ENCODE data around the gene CORO1C.
"Not testable (repeated sequence)": the region's sequence is repeated elsewhere in the genome, so short reads cannot be mapped to it uniquely, and the experiment has no call there.

Gene CORO1C
- 205 to 957 (median 663) reads per million in 17 experiments for total RNA-seq

DNA sequence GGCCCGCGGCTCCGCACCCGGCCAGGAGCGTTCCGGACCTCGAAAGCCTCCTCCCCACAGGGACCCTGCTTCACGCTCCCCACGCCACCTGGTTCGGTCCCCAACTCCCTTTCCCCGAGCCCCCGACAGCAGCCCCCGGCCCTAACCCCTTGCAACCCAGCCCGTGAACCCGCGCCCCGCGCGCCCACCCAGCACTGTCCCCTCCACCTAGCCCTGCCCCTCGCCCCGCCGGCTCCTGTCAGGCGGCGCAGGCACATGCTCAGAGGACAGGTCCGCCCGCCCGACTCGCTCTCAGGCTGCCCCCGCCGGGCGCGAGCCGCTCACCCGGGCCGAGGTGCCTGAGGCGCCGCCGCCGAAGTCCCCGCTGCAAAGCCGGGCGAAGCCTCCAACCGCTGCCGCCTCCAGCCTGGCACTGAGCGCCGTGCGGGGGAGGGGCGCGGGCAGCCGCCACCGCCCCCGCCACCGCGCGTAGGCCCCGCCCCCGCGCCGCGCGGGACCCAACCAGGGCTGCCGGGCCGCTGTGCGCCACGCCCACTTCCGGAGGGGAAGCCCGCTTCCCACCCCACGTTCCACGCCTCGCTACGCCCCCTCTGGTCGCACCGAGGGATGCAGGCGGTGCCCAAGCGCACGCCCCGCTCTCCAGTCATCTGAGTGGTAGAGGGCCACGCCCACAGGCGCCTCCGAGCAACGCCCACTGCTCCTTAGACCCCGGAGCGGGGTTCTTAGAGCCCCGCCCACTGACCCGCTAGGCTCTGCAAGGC lies at the start of gene CORO1C:
TSS of gene CORO1C (minus strand) at position 414 of the 761 bp plus-strand sequence. CDS start 30,200 bp downstream, outside the sequence.
- DNase-seq, result peak; percentile 98 to 100 (median 100)

- no peak for DNase-seq
These were observed 48.8 kb upstream of the CORO1C start for GRCh38 chr12:108779998-108780688.

DNA sequence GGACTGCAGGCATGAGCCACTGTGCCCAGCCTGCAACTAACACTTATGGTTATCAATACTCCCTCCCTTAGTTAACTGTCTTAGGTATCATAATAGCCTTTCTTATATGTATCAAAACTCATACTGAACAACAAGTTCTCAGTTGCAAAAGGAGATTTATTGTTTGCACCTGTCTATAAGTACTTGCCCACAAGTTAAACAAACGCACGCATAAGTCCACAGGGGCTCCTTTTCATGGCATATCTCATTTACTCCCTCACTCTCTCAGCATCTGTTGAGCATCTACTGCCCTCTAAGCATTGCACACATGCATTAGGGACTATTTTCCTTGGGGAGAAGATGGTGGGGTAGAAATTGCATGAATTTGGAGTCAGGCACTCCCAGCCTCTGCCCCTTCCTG lies 46.7 kb upstream of the CORO1C start:
- DNase-seq, result no peak

DNA sequence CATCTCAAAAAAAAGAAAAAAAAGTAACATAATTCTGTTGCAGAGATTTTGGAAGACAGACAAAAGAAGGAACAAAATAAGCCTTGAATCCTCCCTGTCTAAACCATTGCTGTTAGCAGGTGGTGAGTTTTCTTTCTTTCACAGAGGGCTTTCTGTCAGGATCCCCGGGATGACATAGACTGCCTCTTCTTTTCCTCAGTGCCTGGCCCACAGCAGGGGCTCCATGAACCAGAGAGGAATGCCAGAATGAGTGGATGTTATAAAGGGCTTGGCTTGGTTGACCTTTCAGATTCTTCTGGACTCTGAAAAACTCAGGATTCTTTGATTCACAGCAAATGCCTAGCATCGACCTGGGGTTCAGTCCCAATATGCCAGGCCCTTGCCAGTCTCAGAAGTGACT lies 45.8 kb upstream of the CORO1C start:
- no peak for DNase-seq

DNA sequence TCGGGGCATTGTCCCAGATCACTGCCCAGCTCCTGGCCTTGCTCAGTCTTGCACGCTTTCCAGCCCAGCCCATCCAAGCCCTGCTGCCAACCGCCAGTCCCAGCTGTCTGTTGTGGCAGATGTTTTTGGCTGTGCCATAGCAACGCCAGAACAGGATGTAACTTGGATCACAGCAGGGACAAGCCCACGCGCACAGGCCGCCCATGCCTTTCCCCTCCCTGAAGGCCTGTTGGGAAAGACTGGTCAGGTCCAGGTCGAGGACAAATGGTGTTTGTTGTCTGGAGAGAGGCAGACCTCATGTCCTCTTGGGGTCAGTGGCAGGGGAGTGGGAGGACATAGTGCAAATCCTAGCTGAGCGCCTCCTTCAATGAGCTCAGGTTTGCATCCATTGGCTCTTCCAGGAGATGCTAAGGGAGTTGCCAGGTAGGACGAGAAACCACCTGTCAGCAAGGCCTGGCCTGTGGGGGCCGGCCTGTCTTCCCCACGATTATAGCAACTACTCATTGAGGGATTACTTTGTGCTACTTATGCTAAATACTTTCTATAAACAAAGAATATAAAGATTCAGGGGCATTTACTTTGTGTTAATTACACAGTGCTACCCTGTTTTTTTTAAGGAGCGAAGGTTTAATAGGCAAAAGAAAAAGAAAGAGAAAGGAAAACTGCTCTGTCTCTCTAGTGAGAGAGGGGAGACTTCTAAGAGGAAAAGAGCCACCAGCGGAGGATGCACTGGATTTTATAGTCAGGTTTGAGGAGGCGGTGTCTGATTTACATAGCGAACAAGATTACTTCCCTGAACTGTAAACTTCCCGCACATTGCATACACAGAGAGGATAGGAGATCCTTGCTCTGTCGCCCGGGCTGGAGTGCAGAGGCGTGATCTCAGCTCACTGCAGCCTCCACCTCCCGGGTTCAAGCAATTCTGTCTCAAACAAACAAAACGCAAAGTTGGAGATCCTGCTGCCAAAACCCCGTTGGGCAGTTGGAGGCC lies 42.8 kb upstream of the CORO1C start:
- DNase-seq, result peak; percentile 71 to 89 (median 80)

DNA sequence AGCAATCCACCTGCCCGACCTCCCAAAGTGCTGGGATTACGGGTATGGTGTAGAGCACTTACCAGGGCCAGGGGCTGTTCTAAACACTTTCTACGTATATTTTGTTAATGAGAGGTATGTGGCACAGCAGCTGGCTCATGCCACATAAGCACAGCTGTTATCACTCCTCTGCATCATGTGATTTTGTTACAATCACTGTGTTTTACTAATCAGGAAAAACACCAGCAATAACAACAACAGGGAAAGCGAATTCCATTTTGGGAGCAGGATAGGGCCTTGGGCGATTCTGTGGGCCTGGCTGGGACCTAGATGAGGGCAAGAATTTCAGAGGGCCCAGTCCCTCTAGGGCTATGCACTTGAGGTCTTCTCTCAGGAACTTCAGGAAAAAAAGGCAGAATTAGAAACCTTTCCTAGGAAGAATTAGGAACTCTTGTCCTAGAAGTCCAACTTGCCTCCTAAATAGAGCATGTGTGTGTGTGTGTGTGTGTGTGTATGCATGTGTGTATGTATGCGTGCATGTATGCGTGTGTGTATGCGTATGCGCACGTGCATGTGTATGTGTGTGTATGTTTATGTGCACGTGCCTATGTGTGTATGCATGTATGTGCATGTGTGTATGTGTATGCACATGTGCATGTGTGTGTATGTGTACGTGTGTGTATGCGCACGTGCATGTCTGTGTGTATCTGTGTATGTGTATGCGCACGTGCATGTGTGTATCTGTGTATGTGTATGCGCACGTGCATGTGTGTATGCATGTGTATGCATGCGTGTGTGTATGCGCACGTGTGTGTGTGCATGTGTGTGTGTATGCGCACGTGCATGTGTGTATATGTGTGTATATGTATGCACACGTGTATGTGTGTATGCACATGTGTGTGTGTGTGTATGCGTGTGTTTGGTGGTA lies 41.8 kb upstream of the CORO1C start:
- no peak for DNase-seq

DNA sequence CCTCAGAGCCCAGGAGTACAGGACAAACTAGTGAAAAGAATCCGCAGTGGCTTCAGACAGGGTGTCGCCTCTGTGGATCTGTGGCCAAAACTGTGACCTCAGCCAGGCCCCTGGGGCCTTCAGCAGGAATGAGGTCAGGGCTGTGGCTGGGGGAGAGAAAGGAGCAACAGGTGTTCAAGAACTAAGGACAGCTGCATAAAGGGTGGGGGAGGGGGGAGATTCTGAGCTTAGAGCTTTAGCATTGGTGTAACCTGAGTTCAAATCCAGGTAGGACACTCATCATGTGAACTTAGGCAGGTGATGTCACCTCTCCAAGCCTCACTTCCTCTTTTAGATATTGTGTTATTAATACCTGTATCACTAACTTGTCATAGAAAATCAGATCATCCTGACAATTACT lies 40.9 kb upstream of the CORO1C start:
- DNase-seq, result no peak

- not testable (repeated sequence) for DNase-seq
These were observed 40.5 kb upstream of the CORO1C start for GRCh38 chr12:108771835-108772234.

DNA sequence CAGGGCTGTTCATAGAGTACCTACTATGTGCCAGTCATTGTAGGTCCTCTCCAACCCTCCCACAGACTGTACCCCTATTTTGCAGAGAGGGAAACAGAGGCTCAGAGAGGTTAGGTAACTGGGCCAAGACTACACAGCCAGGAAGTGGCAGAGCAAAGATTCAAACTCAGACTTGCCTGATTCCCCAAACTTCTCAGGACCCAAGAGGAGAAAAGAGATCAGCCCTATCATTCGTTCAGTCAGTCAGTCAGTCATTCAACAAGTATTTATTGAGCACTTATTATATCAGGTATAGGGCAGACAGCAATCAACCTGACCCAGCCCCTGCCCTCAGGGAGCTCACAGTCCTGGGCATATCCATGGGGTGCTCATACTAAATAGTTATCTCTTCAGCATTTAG lies 39.6 kb upstream of the CORO1C start:
- no peak for DNase-seq

DNA sequence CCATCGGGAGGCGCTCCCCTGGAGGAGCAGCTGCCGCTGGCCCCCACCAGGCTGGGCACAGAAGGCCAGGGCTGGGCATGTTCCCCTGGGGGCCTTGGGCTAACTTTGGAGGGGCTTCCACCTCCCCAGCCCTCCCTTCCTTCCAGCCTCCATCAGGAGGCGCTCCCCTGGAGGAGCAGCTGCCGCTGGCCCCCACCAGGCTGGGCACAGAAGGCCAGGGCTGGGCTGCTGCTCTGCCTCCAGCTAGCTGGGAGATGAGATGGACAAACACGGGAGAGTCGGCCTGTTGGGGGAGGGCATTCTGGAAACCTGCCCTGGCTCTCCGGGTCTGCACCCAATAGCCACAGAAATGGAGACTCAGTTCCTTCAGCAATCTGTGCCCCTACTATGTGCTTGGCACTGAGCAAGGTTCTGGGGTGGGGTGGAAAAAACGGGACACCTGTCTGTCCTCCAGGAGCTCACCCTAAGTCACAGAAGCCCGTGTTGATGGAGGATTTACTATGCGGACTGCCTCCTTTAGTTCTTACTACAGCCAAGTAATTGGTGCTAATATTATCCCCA lies 39.0 kb upstream of the CORO1C start:
- DNase-seq, result no peak

DNA sequence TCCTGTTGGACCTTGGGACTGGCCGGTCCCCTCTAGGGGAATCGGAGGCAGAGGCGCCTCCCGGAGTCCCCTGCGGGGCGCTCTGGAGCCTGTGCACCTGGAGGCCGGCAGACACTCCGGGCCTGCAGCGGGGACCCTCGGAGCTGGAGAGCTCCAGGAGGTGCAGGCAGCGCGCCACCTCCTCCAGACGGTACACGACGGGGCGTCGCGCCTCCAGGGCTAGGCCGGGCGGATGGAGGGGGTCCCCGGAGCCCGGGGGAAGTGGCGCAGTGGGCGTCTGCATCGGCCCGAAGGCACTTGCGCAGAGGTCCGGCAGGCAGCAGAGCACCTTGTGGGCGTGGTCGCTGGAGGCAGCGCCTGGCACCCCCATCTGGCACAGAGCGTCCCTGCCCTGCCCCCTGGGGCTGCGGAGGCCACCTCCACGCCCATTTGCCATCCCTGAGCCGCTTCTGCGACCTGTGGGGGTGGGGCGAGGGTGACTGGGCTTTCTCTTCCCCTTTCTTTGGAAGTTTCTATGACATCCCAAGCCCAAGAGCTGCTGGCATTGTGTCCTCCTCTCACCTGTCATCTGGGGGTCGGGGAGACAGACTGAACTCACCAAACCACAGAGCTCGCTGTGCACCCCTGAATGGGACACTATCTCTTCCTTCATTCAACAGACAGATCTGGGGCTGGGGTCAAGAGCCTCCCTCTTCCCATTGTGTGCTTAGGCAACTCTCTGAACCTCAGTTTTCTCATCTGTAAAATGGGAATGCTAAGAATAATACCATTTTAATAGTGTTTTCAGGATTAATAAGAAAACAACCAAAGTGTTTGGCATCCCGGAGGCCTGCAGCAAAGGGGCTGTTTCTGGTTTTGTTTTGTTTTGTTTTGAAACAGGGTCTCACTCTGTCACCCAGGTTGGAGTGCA lies 37.5 kb upstream of the CORO1C start:
- DNase-seq, result peak; percentile 56 to 77 (median 68)

- no peak for DNase-seq
These were observed 35.0 kb upstream of the CORO1C start for GRCh38 chr12:108766294-108766693.

DNA sequence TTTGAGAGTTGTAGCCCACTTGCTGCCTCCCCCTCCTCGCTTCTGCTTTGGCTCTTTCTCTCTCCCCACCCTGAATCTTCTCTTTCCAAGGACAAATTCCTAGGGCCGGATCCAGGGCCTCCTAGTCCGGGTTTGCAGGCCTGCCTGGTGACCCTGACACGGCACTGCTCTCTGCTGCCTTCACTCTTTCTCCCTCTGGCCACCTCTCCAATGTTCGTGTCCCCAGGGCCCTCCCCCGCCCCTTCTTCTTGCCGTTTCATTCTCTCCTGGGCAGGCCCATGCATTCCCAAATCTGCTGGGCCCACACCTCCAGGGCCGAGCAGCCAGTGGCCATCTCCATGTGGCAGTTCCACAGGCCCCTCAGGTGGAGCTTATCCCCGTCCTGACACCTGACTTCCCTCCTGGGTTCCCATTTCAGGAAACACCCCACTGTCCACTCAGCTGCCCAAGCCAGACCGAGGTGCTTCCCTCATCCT lies 34.0 kb upstream of the CORO1C start:
- DNase-seq, result no peak

- no peak for DNase-seq
These were observed 33.4 kb upstream of the CORO1C start for GRCh38 chr12:108764540-108765288.

- no peak for DNase-seq
These were observed 29.9 kb upstream of the CORO1C start for GRCh38 chr12:108761226-108761625.

- DNase-seq, result peak; percentile 31 to 55 (median 53)
These were observed 28.6 kb upstream of the CORO1C start for GRCh38 chr12:108759924-108760323.

DNA sequence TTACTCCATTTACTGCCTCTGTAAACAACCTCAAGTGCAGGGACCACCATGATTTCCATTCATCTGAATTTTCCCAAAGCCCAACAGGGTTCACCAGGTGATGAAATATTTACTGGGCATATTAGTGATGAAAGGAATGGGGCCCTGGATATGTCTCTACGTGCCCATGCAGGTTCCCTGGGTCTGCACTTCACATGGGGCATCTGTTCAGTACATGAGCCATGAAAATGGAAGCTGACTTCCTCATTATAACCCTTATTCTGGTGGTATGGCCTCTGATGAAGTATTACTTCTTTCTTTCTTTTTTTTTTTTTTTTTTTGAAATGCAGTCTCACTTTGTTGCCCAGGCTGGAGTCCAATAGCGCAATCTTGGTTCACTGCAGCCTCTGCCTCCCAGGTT lies 26.5 kb upstream of the CORO1C start:
- DNase-seq, result peak in 2 of 4 experiments; percentile 43 to 51

GRCh38 chr12:108756421-108756820 lies 25.1 kb upstream of the CORO1C start:
- no peak for DNase-seq

DNA sequence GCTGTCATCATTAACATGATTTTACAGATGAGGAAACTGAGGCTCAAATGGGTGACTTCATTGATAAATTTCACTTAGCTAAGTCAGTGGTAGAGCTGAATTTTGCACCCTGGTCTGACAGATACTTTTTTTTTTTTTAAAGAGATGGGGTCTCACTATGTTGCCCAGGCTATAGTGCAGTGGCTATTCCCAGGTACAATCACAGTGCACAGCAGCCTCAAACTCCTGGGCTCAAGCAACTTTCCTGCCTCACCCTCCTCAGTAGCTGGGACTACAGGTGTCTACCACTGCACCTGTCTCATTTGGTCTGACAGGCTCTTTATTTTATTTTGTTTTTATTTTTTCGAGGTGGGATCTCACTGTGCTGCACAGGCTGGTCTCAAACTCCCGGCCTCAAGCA lies 24.2 kb upstream of the CORO1C start:
- no peak for DNase-seq
